Erythroblast (primary cell): Measurements from ENCODE around the gene IL1R2.

Experiments used
- GATA1 ChIP-seq: IDR thresholded peaks from 2 replicates; pipeline ENCODE4 v1.6.1; 2011; ENCODE audit warnings: low read depth, mild to moderate bottlenecking, control low read depth, low read length, moderate library complexity
- POLR2A ChIP-seq: IDR thresholded peaks from 2 replicates; pipeline ENCODE4 v1.6.1; 2011; ENCODE audit warnings: mild to moderate bottlenecking, low read length

- TF ChIP-seq POLR2A (no peak), GATA1 (no peak)
Measured at GRCh38 chr2:102050854-102051391, 59.2 kb downstream of the IL1R2 start.
